Osteoblast (primary cell): Measurements from ENCODE around the gene ZGRF1. TPM values are rescaled to one million over a fixed set of nuclear protein-coding genes. Genes with fewer than 3 reads are reported as not detected.

Experiments
- DNase-seq: peaks from one replicate; pipeline ENCODE4 v3.0.0; 2011; ENCODE audit warnings: low spot score, mixed read lengths; ENCODE audit not compliant: insufficient read length; ENCODE audit errors: missing footprints
- H2AFZ ChIP-seq: 2 replicates; pipeline ENCODE4 v1.6.0; 2011; ENCODE audit warnings: mild to moderate bottlenecking, low read length
- H3K27ac ChIP-seq: 2 replicates; pipeline ENCODE4 v1.5.1; 2011; ENCODE audit warnings: mild to moderate bottlenecking, low read depth, low read length, moderate library complexity
- H3K27me3 ChIP-seq: 2 replicates; pipeline ENCODE4 v1.6.0; 2012; ENCODE audit warnings: mild to moderate bottlenecking, control low read depth, inconsistent platforms, low read length, moderate library complexity; ENCODE audit not compliant: insufficient read depth
- H3K36me3 ChIP-seq: 2 replicates; pipeline ENCODE4 v1.5.1; 2011; ENCODE audit warnings: mild to moderate bottlenecking, low read length, control low read depth, moderate library complexity; ENCODE audit not compliant: insufficient read depth
- H3K4me1 ChIP-seq: 2 replicates; pipeline ENCODE4 v1.5.1; 2011; ENCODE audit warnings: mild to moderate bottlenecking, low read length, control low read depth, moderate library complexity; ENCODE audit not compliant: insufficient read depth
- H3K4me2 ChIP-seq: 2 replicates; pipeline ENCODE4 v1.6.0; 2011; ENCODE audit warnings: mild to moderate bottlenecking, low read length; ENCODE audit not compliant: insufficient read depth
- H3K4me3 ChIP-seq: fragments of 200-600 bp; sonication (generic); 3 replicates; pipeline ENCODE4 v1.5.1; 2012; ENCODE audit warnings: mild to moderate bottlenecking, low read length, inconsistent platforms; ENCODE audit not compliant: insufficient read depth
- H3K79me2 ChIP-seq: 2 replicates; pipeline ENCODE4 v1.6.0; 2012; ENCODE audit warnings: mild to moderate bottlenecking, low read length, control low read depth, inconsistent platforms; ENCODE audit not compliant: insufficient read depth
- H3K9me3 ChIP-seq: 2 replicates; pipeline ENCODE4 v1.5.1; 2011; ENCODE audit warnings: low read depth, low read length, control low read depth
- H4K20me1 ChIP-seq: 2 replicates; pipeline ENCODE4 v1.6.0; 2012; ENCODE audit warnings: mild to moderate bottlenecking, low read length, control low read depth; ENCODE audit not compliant: insufficient read depth
- total RNA-seq: library from RNA; depleted of rRNA; stranded (reverse); fragments of >200 nt; gene quantifications from 2 replicates; pipeline ENCODE4 v1.2.3, GENCODE V29; 2012
- TF ChIP-seq, protein P1 (sequence below): IDR thresholded peaks from 2 replicates; pipeline ENCODE4 v1.5.1; 2011; ENCODE audit warnings: mild to moderate bottlenecking, low read depth, low read length, moderate library complexity; ENCODE audit errors: extremely low read depth

The ZGRF1 gene
- total RNA-seq, 1 donor, result 5.8 TPM

DNA sequence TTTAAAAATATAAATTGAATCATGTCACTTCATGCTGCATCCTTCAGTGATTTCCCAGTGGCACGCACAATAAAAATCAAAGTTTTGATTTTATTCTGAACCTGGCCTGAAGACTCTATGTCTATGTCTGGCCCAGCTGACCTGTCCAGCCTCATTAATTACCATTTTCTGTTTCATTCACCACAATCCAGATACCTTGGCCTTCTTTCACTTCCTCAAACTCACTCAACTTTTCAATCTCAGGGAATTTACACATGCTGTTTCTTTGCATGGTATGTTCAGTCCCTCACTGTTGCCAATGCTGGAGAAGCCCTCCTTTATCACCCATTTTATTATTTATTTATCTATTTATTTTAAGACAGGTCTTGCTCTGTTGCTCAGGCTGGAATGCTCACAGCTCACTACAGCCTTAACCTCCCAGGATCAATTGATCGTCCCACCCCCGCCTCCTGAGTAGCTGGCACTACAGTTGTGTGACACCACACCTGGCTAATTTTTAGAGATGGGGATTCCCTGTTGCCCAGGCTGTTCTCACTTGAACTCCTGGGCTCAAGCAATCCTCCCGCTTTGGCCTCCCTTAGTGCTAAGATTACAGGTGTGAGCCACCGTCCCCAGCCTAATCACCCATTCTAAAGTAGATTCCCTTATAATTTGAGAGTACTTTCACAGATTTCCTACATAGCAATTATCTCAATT, 43.1 kb downstream of the ZGRF1 start:
- Histone ChIP-seq H3K79me2 (no peaks in the 10 kb centered on the region), H3K9me3 (no peaks in the 10 kb centered on the region), H3K4me3 (no peak overlapping the region), H3K4me1 (no peaks in the 10 kb centered on the region), H4K20me1 (no peaks in the 10 kb centered on the region), H3K27ac (no peak overlapping the region), H3K27me3 (no peaks in the 10 kb centered on the region), H3K36me3 (no peaks in the 10 kb centered on the region), H2AFZ (no peak overlapping the region), H3K4me2 (no peak overlapping the region)
- TF ChIP-seq, protein P1, sequence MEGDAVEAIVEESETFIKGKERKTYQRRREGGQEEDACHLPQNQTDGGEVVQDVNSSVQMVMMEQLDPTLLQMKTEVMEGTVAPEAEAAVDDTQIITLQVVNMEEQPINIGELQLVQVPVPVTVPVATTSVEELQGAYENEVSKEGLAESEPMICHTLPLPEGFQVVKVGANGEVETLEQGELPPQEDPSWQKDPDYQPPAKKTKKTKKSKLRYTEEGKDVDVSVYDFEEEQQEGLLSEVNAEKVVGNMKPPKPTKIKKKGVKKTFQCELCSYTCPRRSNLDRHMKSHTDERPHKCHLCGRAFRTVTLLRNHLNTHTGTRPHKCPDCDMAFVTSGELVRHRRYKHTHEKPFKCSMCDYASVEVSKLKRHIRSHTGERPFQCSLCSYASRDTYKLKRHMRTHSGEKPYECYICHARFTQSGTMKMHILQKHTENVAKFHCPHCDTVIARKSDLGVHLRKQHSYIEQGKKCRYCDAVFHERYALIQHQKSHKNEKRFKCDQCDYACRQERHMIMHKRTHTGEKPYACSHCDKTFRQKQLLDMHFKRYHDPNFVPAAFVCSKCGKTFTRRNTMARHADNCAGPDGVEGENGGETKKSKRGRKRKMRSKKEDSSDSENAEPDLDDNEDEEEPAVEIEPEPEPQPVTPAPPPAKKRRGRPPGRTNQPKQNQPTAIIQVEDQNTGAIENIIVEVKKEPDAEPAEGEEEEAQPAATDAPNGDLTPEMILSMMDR, result no peak
- no peak for DNase-seq

GRCh38 chr4:112592717-112593116, 44.0 kb downstream of the ZGRF1 start:
- Histone ChIP-seq H3K36me3 (no peaks in the 10 kb centered on the region), H3K27me3 (no peaks in the 10 kb centered on the region), H3K79me2 (no peaks in the 10 kb centered on the region), H3K9me3 (no peaks in the 10 kb centered on the region), H3K4me1 (no peaks in the 10 kb centered on the region), H4K20me1 (no peaks in the 10 kb centered on the region), H3K4me2 (no peak overlapping the region), H3K27ac (no peak overlapping the region), H3K4me3 (no peak overlapping the region), H2AFZ (no peak overlapping the region)
- TF ChIP-seq, protein P1, result no peak
- no peak for DNase-seq

DNA sequence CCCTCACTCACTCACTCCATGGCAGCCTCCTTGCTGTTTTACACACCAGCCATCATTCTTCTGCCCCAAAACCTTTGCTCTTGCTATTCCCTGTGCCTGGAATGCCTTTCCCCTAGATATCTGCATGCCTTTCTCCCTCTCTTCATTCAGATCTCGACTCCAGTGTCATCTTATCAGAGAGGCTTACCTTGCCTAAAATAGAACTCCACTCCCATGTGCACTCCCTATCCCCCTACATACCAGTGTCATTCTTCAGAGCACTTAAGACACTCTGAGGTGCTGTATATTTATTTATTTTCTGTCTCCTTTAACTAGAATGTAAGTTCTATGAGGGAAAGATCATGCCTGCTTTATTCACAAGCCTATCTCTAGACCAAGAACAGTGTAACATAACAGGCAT, 45.1 kb downstream of the ZGRF1 start:
- Histone ChIP-seq H3K4me2 (no peak overlapping the region), H3K4me1 (no peaks in the 10 kb centered on the region), H3K4me3 (no peak overlapping the region), H2AFZ (no peak overlapping the region), H3K9me3 (no peaks in the 10 kb centered on the region), H3K27ac (no peak overlapping the region), H3K27me3 (no peaks in the 10 kb centered on the region), H3K79me2 (no peaks in the 10 kb centered on the region), H3K36me3 (no peaks in the 10 kb centered on the region), H4K20me1 (no peaks in the 10 kb centered on the region)
- TF ChIP-seq, protein P1, result no peak
- DNase-seq, result no peak

DNA sequence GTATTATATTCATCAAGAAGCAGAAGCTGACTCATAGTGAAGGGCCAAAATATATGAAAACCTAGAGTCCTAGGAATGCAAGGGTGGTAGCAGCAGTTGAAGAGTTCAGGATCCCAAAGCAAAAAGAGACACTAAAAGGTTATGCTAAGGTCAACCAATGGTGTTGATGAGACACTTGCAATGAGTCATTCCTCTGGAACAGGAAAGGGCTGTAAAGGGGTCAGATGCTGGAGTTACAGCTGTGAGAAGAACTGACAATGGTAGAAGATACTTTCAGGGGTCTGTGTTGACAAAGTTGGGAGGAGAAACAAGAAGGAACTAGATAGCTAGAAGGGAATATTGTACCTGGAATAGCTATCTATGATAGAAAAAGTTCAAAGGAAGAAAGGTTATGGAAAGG, 47.5 kb downstream of the ZGRF1 start:
- H3K27me3 ChIP-seq, result no peaks in the 10 kb centered on the region
- no peak overlapping the region for H3K4me2 ChIP-seq
- H3K4me1 ChIP-seq, result no peaks in the 10 kb centered on the region
- DNase-seq, result no peak
- H3K4me3 ChIP-seq, result no peak overlapping the region
- H3K27ac ChIP-seq, result no peak overlapping the region
- H3K79me2 ChIP-seq, result no peaks in the 10 kb centered on the region
- H3K36me3 ChIP-seq, result no peaks in the 10 kb centered on the region
- no peaks in the 10 kb centered on the region for H4K20me1 ChIP-seq
- no peak overlapping the region for H2AFZ ChIP-seq
- TF ChIP-seq, protein P1, result no peak
- no peaks in the 10 kb centered on the region for H3K9me3 ChIP-seq
